H1 (cell line): ENCODE results near the gene ADCY3. TPM values are rescaled to one million over a fixed set of nuclear protein-coding genes. Genes with fewer than 3 reads are reported as not detected.

Source experiments
- CTCF ChIA-PET: fragments of 300-600 bp; sonication (Branson Sonifier 250); formaldehyde crosslinking; loops from one replicate; lab custom pipeline; 2021; ENCODE audit not compliant: partially characterized antibody; lab: Charles Lee
- POLR2A ChIA-PET: fragments of 300-600 bp; sonication (Branson Sonifier 250); formaldehyde crosslinking; loops from one replicate; lab custom pipeline; 2021; ENCODE audit warnings: inconsistent platforms; ENCODE audit not compliant: partially characterized antibody; lab: Charles Lee
- DNase-seq, 2 experiments: peaks; one replicate each; pipeline versions ENCODE4 v3.0.0 to v3.0.0-alpha.2; 2010 to 2022; ENCODE audit warnings: low spot score in 2 of 2, low read depth in 1 of 2, mixed read lengths in 1 of 2
- FAIRE-seq: peaks from 2 replicates; lab custom pipeline; 2011; peaks lifted over from hg19 to GRCh38; lab: Jason Lieb, UNC
- H2AFZ ChIP-seq: 2 replicates; pipeline ENCODE4 v1.8.1; 2012; ENCODE audit warnings: low read length, inconsistent platforms
- H2AK5ac ChIP-seq: 2 replicates; pipeline ENCODE4 v1.6.1; 2013; ENCODE audit warnings: low read depth, low read length
- H2BK120ac ChIP-seq: replicated peaks from 2 replicates; pipeline ENCODE3; 2013; ENCODE audit warnings: low read depth, low read length, inconsistent platforms
- H2BK12ac ChIP-seq: 2 replicates; pipeline ENCODE4 v1.6.1; 2013; ENCODE audit warnings: low read depth, low read length
- H2BK15ac ChIP-seq: 2 replicates; pipeline ENCODE4 v1.6.1; 2013; ENCODE audit warnings: low read length
- H2BK20ac ChIP-seq: 2 replicates; pipeline ENCODE4 v1.6.1; 2013; ENCODE audit warnings: low read length
- H2BK5ac ChIP-seq: 2 replicates; pipeline ENCODE4 v1.6.1; 2013; ENCODE audit warnings: low read depth, low read length
- H3K14ac ChIP-seq: 2 replicates; pipeline ENCODE4 v1.6.1; 2013; ENCODE audit warnings: inconsistent platforms; ENCODE audit not compliant: insufficient read length
- H3K18ac ChIP-seq: 2 replicates; pipeline ENCODE4 v1.6.1; 2013; ENCODE audit warnings: low read length; ENCODE audit errors: extremely low read depth
- H3K23ac ChIP-seq: 2 replicates; pipeline ENCODE4 v1.6.1; 2013; ENCODE audit warnings: inconsistent platforms; ENCODE audit not compliant: insufficient read length
- H3K23me2 ChIP-seq: 2 replicates; pipeline ENCODE4 v1.6.1; 2013; ENCODE audit warnings: low read depth, low read length
- H3K27ac ChIP-seq: 2 replicates; pipeline ENCODE4 v1.6.1; 2011; ENCODE audit warnings: low read depth, low read length, inconsistent platforms
- H3K27me3 ChIP-seq, 4 experiments: replicated peaks in 1 of 4; 1 replicate in 1 of 4; 2 replicates in 3 of 4; pipeline versions ENCODE4 v1.6.1 to v1.8.1; 2011 to 2013; ENCODE audit warnings: low read length in 3 of 4, mild to moderate bottlenecking in 3 of 4, inconsistent platforms in 2 of 4, mixed read lengths in 2 of 4, moderate library complexity in 1 of 4; ENCODE audit not compliant: control insufficient read depth in 3 of 4, insufficient read depth in 3 of 4; ENCODE audit errors: extremely low read depth in 1 of 4
- H3K36me3 ChIP-seq, 4 experiments: 2 replicates each; pipeline versions ENCODE4 v1.6.1 to v1.8.1; 2011 to 2013; ENCODE audit warnings: mild to moderate bottlenecking in 4 of 4, low read length in 3 of 4, moderate library complexity in 2 of 4, control low read depth in 1 of 4, inconsistent platforms in 1 of 4; ENCODE audit not compliant: insufficient read depth in 4 of 4, control insufficient read depth in 2 of 4
- H3K4ac ChIP-seq: replicated peaks from 2 replicates; pipeline ENCODE3; 2013; ENCODE audit warnings: low read length, low read depth, mixed read lengths, inconsistent platforms; ENCODE audit not compliant: insufficient read length
- H3K4me1 ChIP-seq, 4 experiments: replicated peaks in 1 of 4; 1 replicate in 1 of 4; 2 replicates in 3 of 4; pipeline versions ENCODE4 v1.6.1 to v1.8.1; 2011 to 2013; ENCODE audit warnings: low read length in 3 of 4, inconsistent platforms in 2 of 4, mixed read lengths in 1 of 4; ENCODE audit not compliant: insufficient read depth in 4 of 4, control insufficient read depth in 3 of 4
- H3K4me2 ChIP-seq, 2 experiments: 2 replicates each; pipeline versions ENCODE4 v1.6.1 to v1.8.1; 2011 to 2013; ENCODE audit warnings: low read depth in 2 of 2, low read length in 2 of 2, control low read depth in 1 of 2, inconsistent platforms in 1 of 2, mild to moderate bottlenecking in 1 of 2; ENCODE audit not compliant: insufficient read depth in 1 of 2
- H3K4me3 ChIP-seq, 4 experiments: fragments of 200-600, 300-600 bp in 1 of 4; sonication (generic), shearing (Covaris generic), sonication (Bioruptor Twin) in 1 of 4; 2 replicates each; pipeline versions ENCODE4 v1.5.1 to v1.8.1; 2011 to 2016; ENCODE audit warnings: low read length in 4 of 4, low read depth in 3 of 4, control low read depth in 2 of 4, inconsistent platforms in 2 of 4, mild to moderate bottlenecking in 2 of 4, mixed read lengths in 1 of 4, moderate library complexity in 1 of 4; ENCODE audit not compliant: insufficient read depth in 2 of 4; ENCODE audit errors: extremely low read depth in 1 of 4
- H3K56ac ChIP-seq: replicated peaks from 2 replicates; pipeline ENCODE3; 2013; ENCODE audit warnings: low read depth, mild to moderate bottlenecking, mixed read lengths, low read length, inconsistent platforms; ENCODE audit not compliant: insufficient read length
- H3K79me1 ChIP-seq: 2 replicates; pipeline ENCODE4 v1.6.1; 2013; ENCODE audit warnings: low read depth, low read length, control low read depth
- H3K79me2 ChIP-seq, 2 experiments: 2 replicates each; pipeline versions ENCODE4 v1.6.1 to v1.8.1; 2012 to 2013; ENCODE audit warnings: low read length in 2 of 2, mild to moderate bottlenecking in 2 of 2, inconsistent platforms in 1 of 2; ENCODE audit not compliant: insufficient read depth in 2 of 2, control insufficient read depth in 1 of 2
- H3K9ac ChIP-seq, 4 experiments: replicated peaks in 1 of 4; 1 replicate in 1 of 4; 2 replicates in 3 of 4; pipeline versions ENCODE4 v1.6.1 to v1.8.1; 2011 to 2013; ENCODE audit warnings: low read depth in 3 of 4, low read length in 3 of 4, control low read depth in 2 of 4, mild to moderate bottlenecking in 2 of 4, moderate library complexity in 2 of 4, inconsistent platforms in 1 of 4; ENCODE audit errors: extremely low read depth in 1 of 4
- H3K9me3 ChIP-seq, 2 experiments: 2 replicates each; pipeline versions ENCODE4 v1.6.1 to v1.8.1; 2012 to 2013; ENCODE audit warnings: mild to moderate bottlenecking in 2 of 2, moderate library complexity in 2 of 2, control low read depth in 1 of 2, inconsistent platforms in 1 of 2, low read depth in 1 of 2, low read length in 1 of 2, mixed read lengths in 1 of 2; ENCODE audit not compliant: insufficient read depth in 2 of 2
- H4K20me1 ChIP-seq, 2 experiments: replicated peaks in 1 of 2; 2 replicates each; pipeline versions ENCODE3 to v1.8.1; 2011 to 2013; ENCODE audit warnings: inconsistent platforms in 2 of 2, low read length in 2 of 2, mild to moderate bottlenecking in 1 of 2; ENCODE audit not compliant: insufficient read depth in 2 of 2, control insufficient read depth in 1 of 2
- H4K5ac ChIP-seq: 2 replicates; pipeline ENCODE4 v1.6.1; 2013; ENCODE audit warnings: low read length, low read depth, mixed read lengths, inconsistent platforms; ENCODE audit not compliant: insufficient read length
- H4K8ac ChIP-seq: 2 replicates; pipeline ENCODE4 v1.8.0; 2013; ENCODE audit warnings: mild to moderate bottlenecking, moderate library complexity, low read length, inconsistent platforms; ENCODE audit not compliant: insufficient read depth; ENCODE audit errors: extremely low read depth
- H4K91ac ChIP-seq: replicated peaks from 2 replicates; pipeline ENCODE3; 2013; ENCODE audit warnings: low read length, mixed read lengths, inconsistent platforms; ENCODE audit not compliant: insufficient read length
- CEBPB ChIP-seq: IDR thresholded peaks from 2 replicates; pipeline ENCODE4 v1.6.1; 2012; ENCODE audit warnings: low read depth, low read length
- CHD1 ChIP-seq: IDR thresholded peaks from 2 replicates; pipeline ENCODE4 v1.6.1; 2012; ENCODE audit warnings: low read depth, low read length, improper control_type of control experiment
- KDM1A ChIP-seq: fragments of 200-600, 300-600 bp; sonication (generic); IDR thresholded peaks from 2 replicates; pipeline ENCODE4 v1.7.1; 2016; ENCODE audit warnings: mild to moderate bottlenecking, low read length, borderline replicate concordance
- POLR2AphosphoS5 ChIP-seq: IDR thresholded peaks from 2 replicates; pipeline ENCODE4 v1.6.1; 2011; ENCODE audit warnings: low read depth, low read length
- RBBP5 ChIP-seq: IDR thresholded peaks from 2 replicates; pipeline ENCODE4 v1.7.1; 2012; ENCODE audit warnings: low read depth, mild to moderate bottlenecking, inconsistent platforms, low read length, moderate library complexity, borderline replicate concordance
- RNF2 ChIP-seq: fragments of 200-900, 300-1000 bp; sonication (generic); IDR thresholded peaks from 2 replicates; pipeline ENCODE4 v1.7.1; 2016; ENCODE audit warnings: borderline replicate concordance, low read depth, mild to moderate bottlenecking, antibody characterized with exemption, low read length; ENCODE audit not compliant: poor library complexity, severe bottlenecking; ENCODE audit errors: missing control alignments
- RXRA ChIP-seq: IDR thresholded peaks from 2 replicates; pipeline ENCODE4 v1.6.1; 2011; ENCODE audit warnings: low read depth, mild to moderate bottlenecking, low read length, moderate library complexity; ENCODE audit not compliant: insufficient read depth
- SP4 ChIP-seq: IDR thresholded peaks from 2 replicates; pipeline ENCODE4 v1.6.1; 2012; ENCODE audit warnings: low read length, inconsistent platforms
- TCF12 ChIP-seq: IDR thresholded peaks from 2 replicates; pipeline ENCODE4 v1.6.1; 2011; ENCODE audit warnings: low read depth, mild to moderate bottlenecking, low read length
- TEAD4 ChIP-seq: IDR thresholded peaks from 2 replicates; pipeline ENCODE4 v1.6.1; 2012; ENCODE audit warnings: low read depth, low read length, inconsistent platforms, mixed read lengths
- ZNF274 ChIP-seq: IDR thresholded peaks from 2 replicates; pipeline ENCODE4 v1.7.0; 2012; ENCODE audit warnings: low read length, borderline replicate concordance; ENCODE audit errors: extremely low read depth
- whole genome bisulfite sequencing, 2 experiments: shearing (Covaris generic) in 1 of 2; methylation state at CpG; one replicate each; pipeline versions ENCODE4 v1.1.6 to v1.1.7; 2013 to 2015; ENCODE audit warnings: low lambda C conversion rate in 2 of 2, mixed read lengths in 2 of 2, inconsistent platforms in 1 of 2, low coverage in 1 of 2, missing lambda C conversion rate in 1 of 2; ENCODE audit not compliant: insufficient replicate concordance in 2 of 2, insufficient coverage in 1 of 2, insufficient read length in 1 of 2; ENCODE audit errors: extremely low coverage in 1 of 2, missing lambda C conversion rate in 1 of 2; 5-methylcytosine and 5-hydroxymethylcytosine counted together
- polyA plus RNA-seq, 7 experiments: library from polyadenylated mRNA; depleted of rRNA in 3 of 7; stranded (reverse) in 5 of 7; unstranded in 2 of 7; fragments of >200 nt in 5 of 7; fragments of 200-250 nt in 2 of 7; gene quantifications; 1 replicate in 5 of 7; 2 replicates in 1 of 7; 4 replicates in 1 of 7; pipeline versions ENCODE4 v1.2.1 to v1.2.3, GENCODE V29; 2011 to 2013; ENCODE audit warnings: missing spikeins in 2 of 7, mixed read lengths in 2 of 7
- total RNA-seq: library from RNA; stranded (reverse); fragmentation: NEBNext Ultra II Directional; extraction: Animal tissue kit (Norgen Biotek cat#: 25700); gene quantifications from 2 replicates; pipeline ENCODE4 v1.2.1, GENCODE V29; 2021
- TF ChIP-seq, protein P1 (sequence below): IDR thresholded peaks from 2 replicates; pipeline ENCODE4 v1.6.1; 2012; ENCODE audit warnings: inconsistent platforms

The ADCY3 gene
- total and polyA plus RNA-seq, 2 of the 8 experiments (the other 6 are each of a cell fraction or from before 2014, with no cell fraction given), result 45.1 to 52.9 TPM

DNA sequence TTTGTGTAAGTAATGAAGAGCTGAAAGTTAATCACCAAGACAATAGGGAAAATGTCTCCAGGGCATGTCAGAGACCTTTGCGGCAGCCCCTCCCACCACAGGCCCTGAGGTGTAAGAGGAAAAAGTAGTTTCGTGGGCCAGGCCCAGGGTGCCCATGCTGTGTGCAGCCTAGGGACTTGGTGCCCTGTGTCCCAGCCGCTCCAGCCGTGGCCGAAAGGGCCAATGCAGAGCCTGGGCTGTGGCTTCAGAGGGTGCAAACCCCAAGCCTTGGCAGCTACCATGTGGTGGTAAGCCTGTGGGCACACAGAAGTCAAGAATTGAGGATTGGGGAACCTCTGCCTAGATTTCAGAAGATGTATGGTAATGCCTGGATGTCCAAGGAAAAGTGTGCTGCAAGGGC, 74.3 kb downstream of the ADCY3 start:
- Histone ChIP-seq H2AK5ac (no peak overlapping the region), H2BK12ac (no peak overlapping the region), H3K27ac (no peak overlapping the region)
- no peak for TF ChIP-seq RXRA
- no peak for TF ChIP-seq CHD1
- TF ChIP-seq ZNF274, result no peak
- TF ChIP-seq KDM1A, result no peak
- no peak for TF ChIP-seq RNF2
- no peak for TF ChIP-seq SP4
- TF ChIP-seq TCF12, result no peak
- no peak for TF ChIP-seq CEBPB
- TF ChIP-seq RBBP5, result no peak
- no peak for TF ChIP-seq TEAD4
- no peak for TF ChIP-seq POLR2AphosphoS5
- TF ChIP-seq, protein P1, sequence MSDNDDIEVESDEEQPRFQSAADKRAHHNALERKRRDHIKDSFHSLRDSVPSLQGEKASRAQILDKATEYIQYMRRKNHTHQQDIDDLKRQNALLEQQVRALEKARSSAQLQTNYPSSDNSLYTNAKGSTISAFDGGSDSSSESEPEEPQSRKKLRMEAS, result no peak
- TF ChIP-seq, all 59 proteins: peak for 0
- no peaks in the 10 kb centered on the region for H3K79me1 ChIP-seq
- H3K18ac ChIP-seq, result no peak overlapping the region
- H3K4me2 ChIP-seq, result no peak overlapping the region
- no peak overlapping the region for H2AFZ ChIP-seq
- H3K79me2 ChIP-seq, result no peaks in the 10 kb centered on the region
- H4K8ac ChIP-seq, result no peak overlapping the region
- H2BK120ac ChIP-seq, result no peak overlapping the region
- H3K36me3 ChIP-seq, result no peaks in the 10 kb centered on the region; a peak in 2 of 8 replicates
- no peak overlapping the region for H4K91ac ChIP-seq
- CTCF ChIA-PET, result interaction anchor here (0.6 to 0.9 kb wide), 2 partner anchors 14 to 967 kb away, joined by 3 to 4 read pairs; no protein-coding TSS in a partner anchor
- H2BK5ac ChIP-seq, result no peak overlapping the region
- FAIRE-seq, result no peak
- no peak overlapping the region for H2BK15ac ChIP-seq
- H3K4me3 ChIP-seq, result no peak overlapping the region
- H3K27me3 ChIP-seq, result no peaks in the 10 kb centered on the region
- no peak overlapping the region for H3K23ac ChIP-seq
- H3K4ac ChIP-seq, result no peak overlapping the region
- H3K23me2 ChIP-seq, result no peaks in the 10 kb centered on the region
- 91% methylated on average over 5 of the region's 5 CpGs; no CpG with 5 or more reads in 1 of the 2 experiments for WGBS, 2 experiments
- H4K20me1 ChIP-seq, result peaks cover 0 to 1% of the 10 kb centered on the region in 2 experiments
- H3K9me3 ChIP-seq, result peaks cover 8 to 23% of the 10 kb centered on the region in 2 experiments; a peak in 3 of 4 replicates
- no peak overlapping the region for H3K56ac ChIP-seq
- no peak overlapping the region for H2BK20ac ChIP-seq
- H4K5ac ChIP-seq, result no peak overlapping the region
- POLR2A ChIA-PET, result no interaction called here
- H3K9ac ChIP-seq, result no peak overlapping the region
- no peak overlapping the region for H3K14ac ChIP-seq
- DNase-seq, result no peak
- H3K4me1 ChIP-seq, result no peaks in the 10 kb centered on the region
